PC-9 (cell line): ENCODE data around the gene FAM193A. TPM values are rescaled to one million over a fixed set of nuclear protein-coding genes. Genes with fewer than 3 reads are reported as not detected.

ENCODE experiments used
- BruUV-seq: library from RNA; stranded (reverse); fragments of 400-500 nt; replicated peaks from 2 replicates; lab custom pipeline; 2021; lab: Mats Ljungman, UMichigan
- CTCF ChIA-PET: fragments of 300-600 bp; sonication (Branson Sonifier 250); formaldehyde crosslinking; loops from one replicate; lab custom pipeline; 2022; ENCODE audit warnings: antibody characterized with exemption; lab: Charles Lee
- POLR2A ChIA-PET: fragments of 300-600 bp; sonication (Branson Sonifier 250); formaldehyde crosslinking; loops from one replicate; lab custom pipeline; 2022; ENCODE audit warnings: antibody characterized with exemption; ENCODE audit not compliant: unreplicated experiment; lab: Charles Lee
- DNase-seq, 2 experiments: peaks; one replicate each; pipeline versions ENCODE4 v3.0.0 to v3.0.0-alpha.2; 2015 to 2022; ENCODE audit warnings: mixed read lengths in 1 of 2
- H2AFZ ChIP-seq: fragments of 200-600 bp; sonication (generic); 2 replicates; pipeline ENCODE4 v1.8.1; 2017; ENCODE audit warnings: antibody characterized with exemption
- H3F3A ChIP-seq: fragments of 200-600 bp; sonication (generic); 2 replicates; pipeline ENCODE4 v1.8.1; 2017; ENCODE audit warnings: antibody characterized with exemption, mild to moderate bottlenecking, low read depth; ENCODE audit not compliant: insufficient read depth
- H3K27ac ChIP-seq: fragments of 200-600 bp; sonication (generic); 2 replicates; pipeline ENCODE4 v1.6.1; 2016; ENCODE audit warnings: mixed run types
- H3K27me3 ChIP-seq: fragments of 200-600 bp; sonication (generic); 2 replicates; pipeline ENCODE4 v1.6.1; 2016; ENCODE audit warnings: low read depth, mixed run types; ENCODE audit not compliant: insufficient read depth
- H3K36me3 ChIP-seq: fragments of 200-600 bp; sonication (generic); 2 replicates; pipeline ENCODE4 v1.6.1; 2016; ENCODE audit warnings: low read depth, mixed run types
- H3K4me1 ChIP-seq: fragments of 200-600 bp; sonication (generic); replicated peaks from 2 replicates; pipeline ENCODE4 v1.6.1; 2016; ENCODE audit warnings: mixed run types; ENCODE audit not compliant: insufficient read depth
- H3K4me2 ChIP-seq: fragments of 200-600 bp; sonication (generic); 2 replicates; pipeline ENCODE4 v1.6.1; 2017; ENCODE audit warnings: mixed run types
- H3K4me3 ChIP-seq: fragments of 200-600 bp; sonication (generic); 2 replicates; pipeline ENCODE4 v1.6.1; 2016; ENCODE audit warnings: mixed run types
- H3K79me2 ChIP-seq: fragments of 200-600 bp; sonication (generic); 2 replicates; pipeline ENCODE4 v1.6.1; 2017; ENCODE audit warnings: low read depth, mixed run types
- H3K9me2 ChIP-seq: fragments of 200-600 bp; sonication (generic); 2 replicates; pipeline ENCODE4 v1.8.1; 2017; ENCODE audit warnings: mild to moderate bottlenecking; ENCODE audit not compliant: insufficient read depth
- H3K9me3 ChIP-seq: fragments of 200-600 bp; sonication (generic); 2 replicates; pipeline ENCODE4 v1.8.1; 2016; ENCODE audit warnings: low read depth; ENCODE audit not compliant: insufficient read depth
- H4K20me1 ChIP-seq: fragments of 200-600 bp; sonication (generic); 2 replicates; pipeline ENCODE4 v1.8.1; 2017; ENCODE audit not compliant: insufficient read depth
- EZH2 ChIP-seq: fragments of 200-600 bp; sonication (generic); IDR thresholded peaks from 2 replicates; pipeline ENCODE4 v1.8.0; 2017; ENCODE audit warnings: antibody characterized with exemption, low read depth
- intact Hi-C: fragments of 100-400 bp; cut with micrococcal nuclease; formaldehyde crosslinking; loops from one replicate; pipeline ENCODE4 v1.10.0; 2022; ENCODE audit not compliant: unreplicated experiment
- total RNA-seq: library from RNA; stranded (reverse); gene quantifications from 2 replicates; pipeline ENCODE4 v1.2.3, GENCODE V29; 2021
- TF ChIP-seq, protein P1 (sequence below): fragments of 200-600 bp; sonication (generic); conservative IDR thresholded peaks from 2 replicates; pipeline ENCODE4 v1.6.1; 2017; ENCODE audit warnings: mixed run types, antibody characterized with exemption, mild to moderate bottlenecking, moderate library complexity

The FAM193A gene
- total RNA-seq, 1 experiment from 2014 or later: 23.4 TPM

DNA sequence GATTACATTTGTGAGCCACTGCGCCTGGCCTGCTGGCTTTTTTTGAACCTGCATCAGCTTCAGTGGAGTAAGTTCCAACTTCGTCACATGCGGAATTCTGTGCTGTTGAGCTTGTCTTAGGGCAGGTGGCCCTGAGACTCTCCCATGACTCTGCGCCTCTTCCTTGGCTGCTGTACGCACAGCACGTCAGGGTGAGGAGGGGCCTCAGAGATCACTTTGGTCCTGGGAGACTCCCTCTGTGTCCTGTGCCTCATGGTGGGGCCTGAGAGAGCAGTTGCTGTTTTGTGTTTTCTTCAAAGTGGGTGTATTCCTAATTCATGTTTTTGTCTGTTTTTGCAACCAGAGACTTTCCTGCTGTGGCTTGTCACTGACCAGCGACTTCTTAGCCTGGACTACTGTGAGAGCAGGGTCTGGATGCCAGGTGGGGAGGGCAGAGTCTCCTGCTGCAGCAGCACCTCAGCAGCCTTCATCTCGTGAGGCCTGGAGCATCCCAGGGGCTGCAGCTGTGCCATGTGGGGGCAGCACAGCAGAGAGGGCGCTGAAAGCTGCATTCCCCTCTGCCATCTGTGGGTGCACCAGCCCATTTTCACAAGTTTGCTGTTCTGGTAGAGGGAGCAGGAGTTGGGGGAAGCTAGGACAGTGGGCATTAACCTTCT, 111.8 kb downstream of the FAM193A start:
- POLR2A ChIA-PET: no interaction called here
- no peaks in the 10 kb centered on the region for H3K79me2 ChIP-seq
- no peak overlapping the region for H3K4me3 ChIP-seq
- no peaks in the 10 kb centered on the region for H3K9me3 ChIP-seq
- DNase-seq: no peak
- H3K4me1 ChIP-seq: no peaks in the 10 kb centered on the region
- CTCF ChIA-PET: interaction anchor here (0.5 kb wide), 1 partner anchor 118 kb away, joined by 6 read pairs; no protein-coding TSS in a partner anchor
- no peaks in the 10 kb centered on the region for H3K9me2 ChIP-seq
- H3K4me2 ChIP-seq: no peak overlapping the region
- no peaks in the 10 kb centered on the region for H3F3A ChIP-seq
- H3K36me3 ChIP-seq: no peaks in the 10 kb centered on the region
- no TSS peak for BruUV-seq
- no peak overlapping the region for H2AFZ ChIP-seq
- intact Hi-C loops: no loop called here
- H3K27ac ChIP-seq: no peak overlapping the region
- no peak for TF ChIP-seq EZH2
- TF ChIP-seq, protein P1, sequence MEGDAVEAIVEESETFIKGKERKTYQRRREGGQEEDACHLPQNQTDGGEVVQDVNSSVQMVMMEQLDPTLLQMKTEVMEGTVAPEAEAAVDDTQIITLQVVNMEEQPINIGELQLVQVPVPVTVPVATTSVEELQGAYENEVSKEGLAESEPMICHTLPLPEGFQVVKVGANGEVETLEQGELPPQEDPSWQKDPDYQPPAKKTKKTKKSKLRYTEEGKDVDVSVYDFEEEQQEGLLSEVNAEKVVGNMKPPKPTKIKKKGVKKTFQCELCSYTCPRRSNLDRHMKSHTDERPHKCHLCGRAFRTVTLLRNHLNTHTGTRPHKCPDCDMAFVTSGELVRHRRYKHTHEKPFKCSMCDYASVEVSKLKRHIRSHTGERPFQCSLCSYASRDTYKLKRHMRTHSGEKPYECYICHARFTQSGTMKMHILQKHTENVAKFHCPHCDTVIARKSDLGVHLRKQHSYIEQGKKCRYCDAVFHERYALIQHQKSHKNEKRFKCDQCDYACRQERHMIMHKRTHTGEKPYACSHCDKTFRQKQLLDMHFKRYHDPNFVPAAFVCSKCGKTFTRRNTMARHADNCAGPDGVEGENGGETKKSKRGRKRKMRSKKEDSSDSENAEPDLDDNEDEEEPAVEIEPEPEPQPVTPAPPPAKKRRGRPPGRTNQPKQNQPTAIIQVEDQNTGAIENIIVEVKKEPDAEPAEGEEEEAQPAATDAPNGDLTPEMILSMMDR: no peak
- H4K20me1 ChIP-seq: no peaks in the 10 kb centered on the region
- no peaks in the 10 kb centered on the region for H3K27me3 ChIP-seq

DNA sequence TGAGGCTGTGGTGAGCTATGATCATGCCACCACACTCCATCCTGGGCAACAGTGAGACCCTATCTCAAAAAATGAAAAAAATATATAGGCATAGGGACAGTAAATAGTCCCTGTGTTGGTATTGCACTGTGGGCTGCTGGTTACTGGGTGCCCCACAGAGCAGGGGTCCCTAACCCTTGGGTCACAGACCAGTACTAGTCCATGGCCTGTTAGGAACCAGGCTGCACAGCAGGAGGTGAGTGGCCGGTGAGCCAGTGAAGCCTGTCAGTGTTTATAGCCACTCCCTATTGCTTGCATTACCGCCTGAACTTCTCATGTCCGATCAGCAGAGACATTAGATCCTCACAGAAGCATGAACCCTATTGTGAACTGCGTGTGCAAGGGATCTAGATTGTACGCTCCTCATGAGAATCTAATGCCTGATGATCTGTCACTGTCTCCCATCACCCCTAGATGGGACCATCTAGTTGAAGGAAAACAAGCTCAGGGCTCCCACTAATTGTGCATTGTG, 113.2 kb downstream of the FAM193A start:
- Histone ChIP-seq H3K36me3 (no peaks in the 10 kb centered on the region), H3K79me2 (no peaks in the 10 kb centered on the region), H3F3A (no peaks in the 10 kb centered on the region), H3K4me1 (no peaks in the 10 kb centered on the region), H3K27ac (no peak overlapping the region), H3K4me3 (no peak overlapping the region), H4K20me1 (no peaks in the 10 kb centered on the region), H3K27me3 (no peaks in the 10 kb centered on the region), H2AFZ (no peak overlapping the region), H3K4me2 (no peak overlapping the region), H3K9me3 (no peaks in the 10 kb centered on the region), H3K9me2 (no peaks in the 10 kb centered on the region)
- TF ChIP-seq EZH2: no peak
- TF ChIP-seq, protein P1: no peak
- POLR2A ChIA-PET: interaction anchor here (0.7 kb wide), 1 partner anchor 16 kb away, joined by 4 read pairs; no protein-coding TSS in a partner anchor
- DNase-seq: no peak
- intact Hi-C loops: no loop called here
- BruUV-seq: no TSS peak
- CTCF ChIA-PET: no interaction called here

DNA sequence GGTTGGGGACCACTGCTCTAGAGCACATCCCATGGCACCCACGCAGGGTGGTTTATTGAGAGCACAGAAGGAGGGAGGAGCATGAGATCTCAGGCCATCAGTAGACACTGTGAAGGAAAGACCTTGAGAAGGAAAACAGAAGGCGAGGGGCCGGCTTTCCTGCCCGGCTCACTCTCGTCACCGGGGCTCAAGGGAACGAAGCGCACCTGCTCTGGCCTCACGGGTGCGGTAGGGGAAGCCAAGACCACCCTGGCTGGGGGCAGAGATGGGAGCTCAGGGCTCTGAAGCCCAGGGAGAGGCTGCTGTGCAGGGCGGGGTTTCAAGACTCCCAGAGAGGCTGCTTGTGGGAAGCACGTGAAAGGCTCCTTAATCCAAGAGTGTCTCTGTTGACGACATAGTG, 113.8 kb downstream of the FAM193A start:
- Histone ChIP-seq H3K4me3 (no peak overlapping the region), H3K9me2 (no peaks in the 10 kb centered on the region), H3K4me1 (no peaks in the 10 kb centered on the region), H3K4me2 (no peak overlapping the region), H4K20me1 (no peaks in the 10 kb centered on the region), H3K36me3 (no peaks in the 10 kb centered on the region), H2AFZ (no peak overlapping the region), H3F3A (no peaks in the 10 kb centered on the region), H3K27me3 (no peaks in the 10 kb centered on the region), H3K9me3 (no peaks in the 10 kb centered on the region), H3K27ac (no peak overlapping the region), H3K79me2 (no peaks in the 10 kb centered on the region)
- ChIA-PET POLR2A (interaction anchor here (0.7 kb wide), 1 partner anchor 16 kb away, joined by 4 read pairs; no protein-coding TSS in a partner anchor), CTCF (no interaction called here)
- TF ChIP-seq, protein P1: no peak
- TF ChIP-seq EZH2: no peak
- no peak for DNase-seq
- intact Hi-C loops: no loop called here
- no TSS peak for BruUV-seq
